Measurements from ENCODE around the gene ZNF845.
"Not testable (repeated sequence)": the region's sequence is repeated elsewhere in the genome, so short reads cannot be mapped to it uniquely, and the experiment has no call there.

DNA sequence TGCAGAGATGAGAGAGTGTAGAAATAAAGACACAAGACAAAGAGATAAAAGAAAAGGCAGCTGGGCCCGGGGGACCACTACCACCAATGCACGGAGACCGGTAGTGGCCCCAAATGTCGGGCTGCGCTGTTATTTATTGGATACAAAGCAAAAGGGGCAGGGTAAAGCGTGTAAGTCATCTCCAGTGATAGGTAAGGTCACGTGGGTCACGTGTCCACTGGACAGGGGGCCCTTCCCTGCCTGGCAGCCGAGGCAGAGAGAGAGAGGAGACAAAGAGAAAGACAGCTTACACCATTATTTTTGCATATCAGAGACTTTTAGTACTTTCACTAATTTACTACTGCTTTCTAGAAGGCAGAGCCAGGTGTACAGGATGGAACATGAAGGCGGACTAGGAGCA lies 26.5 kb downstream of the ZNF845 start:
- TF ChIP-seq, protein P1, sequence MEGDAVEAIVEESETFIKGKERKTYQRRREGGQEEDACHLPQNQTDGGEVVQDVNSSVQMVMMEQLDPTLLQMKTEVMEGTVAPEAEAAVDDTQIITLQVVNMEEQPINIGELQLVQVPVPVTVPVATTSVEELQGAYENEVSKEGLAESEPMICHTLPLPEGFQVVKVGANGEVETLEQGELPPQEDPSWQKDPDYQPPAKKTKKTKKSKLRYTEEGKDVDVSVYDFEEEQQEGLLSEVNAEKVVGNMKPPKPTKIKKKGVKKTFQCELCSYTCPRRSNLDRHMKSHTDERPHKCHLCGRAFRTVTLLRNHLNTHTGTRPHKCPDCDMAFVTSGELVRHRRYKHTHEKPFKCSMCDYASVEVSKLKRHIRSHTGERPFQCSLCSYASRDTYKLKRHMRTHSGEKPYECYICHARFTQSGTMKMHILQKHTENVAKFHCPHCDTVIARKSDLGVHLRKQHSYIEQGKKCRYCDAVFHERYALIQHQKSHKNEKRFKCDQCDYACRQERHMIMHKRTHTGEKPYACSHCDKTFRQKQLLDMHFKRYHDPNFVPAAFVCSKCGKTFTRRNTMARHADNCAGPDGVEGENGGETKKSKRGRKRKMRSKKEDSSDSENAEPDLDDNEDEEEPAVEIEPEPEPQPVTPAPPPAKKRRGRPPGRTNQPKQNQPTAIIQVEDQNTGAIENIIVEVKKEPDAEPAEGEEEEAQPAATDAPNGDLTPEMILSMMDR (IDR thresholded peaks at IDR 0.05; ENCODE audit: insufficient read depth, low read length): not testable (repeated sequence)
- not testable (repeated sequence) for TF ChIP-seq GABPA (IDR thresholded peaks at IDR 0.05; ENCODE audit: low read depth); POLR2AphosphoS5 (IDR thresholded peaks at IDR 0.05; ENCODE audit: low read depth); SPI1 (IDR thresholded peaks at IDR 0.05; ENCODE audit: borderline replicate concordance, low read depth)
- TF ChIP-seq, protein P2, sequence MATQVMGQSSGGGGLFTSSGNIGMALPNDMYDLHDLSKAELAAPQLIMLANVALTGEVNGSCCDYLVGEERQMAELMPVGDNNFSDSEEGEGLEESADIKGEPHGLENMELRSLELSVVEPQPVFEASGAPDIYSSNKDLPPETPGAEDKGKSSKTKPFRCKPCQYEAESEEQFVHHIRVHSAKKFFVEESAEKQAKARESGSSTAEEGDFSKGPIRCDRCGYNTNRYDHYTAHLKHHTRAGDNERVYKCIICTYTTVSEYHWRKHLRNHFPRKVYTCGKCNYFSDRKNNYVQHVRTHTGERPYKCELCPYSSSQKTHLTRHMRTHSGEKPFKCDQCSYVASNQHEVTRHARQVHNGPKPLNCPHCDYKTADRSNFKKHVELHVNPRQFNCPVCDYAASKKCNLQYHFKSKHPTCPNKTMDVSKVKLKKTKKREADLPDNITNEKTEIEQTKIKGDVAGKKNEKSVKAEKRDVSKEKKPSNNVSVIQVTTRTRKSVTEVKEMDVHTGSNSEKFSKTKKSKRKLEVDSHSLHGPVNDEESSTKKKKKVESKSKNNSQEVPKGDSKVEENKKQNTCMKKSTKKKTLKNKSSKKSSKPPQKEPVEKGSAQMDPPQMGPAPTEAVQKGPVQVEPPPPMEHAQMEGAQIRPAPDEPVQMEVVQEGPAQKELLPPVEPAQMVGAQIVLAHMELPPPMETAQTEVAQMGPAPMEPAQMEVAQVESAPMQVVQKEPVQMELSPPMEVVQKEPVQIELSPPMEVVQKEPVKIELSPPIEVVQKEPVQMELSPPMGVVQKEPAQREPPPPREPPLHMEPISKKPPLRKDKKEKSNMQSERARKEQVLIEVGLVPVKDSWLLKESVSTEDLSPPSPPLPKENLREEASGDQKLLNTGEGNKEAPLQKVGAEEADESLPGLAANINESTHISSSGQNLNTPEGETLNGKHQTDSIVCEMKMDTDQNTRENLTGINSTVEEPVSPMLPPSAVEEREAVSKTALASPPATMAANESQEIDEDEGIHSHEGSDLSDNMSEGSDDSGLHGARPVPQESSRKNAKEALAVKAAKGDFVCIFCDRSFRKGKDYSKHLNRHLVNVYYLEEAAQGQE (IDR thresholded peaks at IDR 0.05; ENCODE audit: insufficient replicate concordance, low read depth): not testable (repeated sequence)

Measured in HL-60 (cell line).